AG04449 (cell line): ENCODE results near the gene PSAPL1.
"Not testable (repeated sequence)": the region's sequence is repeated elsewhere in the genome, so short reads cannot be mapped to it uniquely, and the experiment has no call there.

Source experiments
- CTCF ChIA-PET: fragments of 350-600 bp; formaldehyde crosslinking; extraction: SDS; loops from one replicate; lab custom pipeline; 2021; ENCODE audit warnings: antibody characterized with exemption; lab: Yijun Ruan, JAX
- POLR2A ChIA-PET: fragments of 400-600, 350-600 bp; formaldehyde crosslinking; extraction: SDS; loops from one replicate; lab custom pipeline; 2020; ENCODE audit warnings: antibody characterized with exemption, inconsistent platforms; lab: Yijun Ruan, JAX
- DNase-seq: peaks from one replicate; pipeline ENCODE4 v3.0.0-alpha.2; 2010; ENCODE audit warnings: low read depth, low spot score
- H3K4me3 ChIP-seq: 2 replicates; pipeline ENCODE4 v1.5.1; 2011; ENCODE audit warnings: low read depth, mild to moderate bottlenecking, control low read depth, low read length
- CTCF ChIP-seq: IDR thresholded peaks from one replicate; pipeline ENCODE4 v1.5.1; 2011; ENCODE audit warnings: mild to moderate bottlenecking, moderate library complexity, low read length, control low read depth, inconsistent platforms; ENCODE audit not compliant: insufficient read depth; ENCODE audit errors: missing control alignments

Gene PSAPL1

GRCh38 chr4:7458066-7458425 lies 23.3 kb upstream of the PSAPL1 start:
- no peak overlapping the region for H3K4me3 ChIP-seq
- ChIA-PET POLR2A (no interaction called here), CTCF (no interaction called here)
- no peak for TF ChIP-seq CTCF
- DNase-seq = no peak

GRCh38 chr4:7457201-7458065 lies 22.7 kb upstream of the PSAPL1 start:
- no peak for TF ChIP-seq CTCF
- POLR2A ChIA-PET = no interaction called here
- DNase-seq = no peak
- no peak overlapping the region for H3K4me3 ChIP-seq
- CTCF ChIA-PET = no interaction called here

GRCh38 chr4:7452802-7453201 lies 18.1 kb upstream of the PSAPL1 start:
- POLR2A ChIA-PET, CTCF ChIA-PET, H3K4me3 ChIP-seq, DNase-seq: not testable (repeated sequence)

DNA sequence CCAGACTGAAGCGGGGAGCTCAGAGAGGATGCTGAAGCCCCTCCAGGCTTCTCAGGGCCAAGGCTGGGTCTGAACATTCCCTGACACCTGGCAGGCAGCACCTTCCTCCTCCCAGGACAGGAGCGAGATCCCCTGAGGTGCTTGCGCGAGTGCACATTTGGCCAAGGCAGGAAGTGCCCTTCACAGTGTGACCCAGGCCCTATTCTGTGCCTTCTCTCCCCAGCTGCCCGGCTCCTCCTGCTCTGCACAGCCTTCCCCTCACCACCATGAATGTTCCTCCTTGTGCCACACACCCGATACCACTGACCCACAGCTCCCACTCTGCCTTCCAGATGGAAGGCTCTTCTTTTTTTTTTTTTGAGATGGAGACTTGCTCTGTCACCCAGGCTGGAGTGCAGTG lies 17.1 kb upstream of the PSAPL1 start:
- DNase-seq = no peak
- CTCF ChIA-PET = no interaction called here
- POLR2A ChIA-PET = no interaction called here
- TF ChIP-seq CTCF = no peak
- no peak overlapping the region for H3K4me3 ChIP-seq

DNA sequence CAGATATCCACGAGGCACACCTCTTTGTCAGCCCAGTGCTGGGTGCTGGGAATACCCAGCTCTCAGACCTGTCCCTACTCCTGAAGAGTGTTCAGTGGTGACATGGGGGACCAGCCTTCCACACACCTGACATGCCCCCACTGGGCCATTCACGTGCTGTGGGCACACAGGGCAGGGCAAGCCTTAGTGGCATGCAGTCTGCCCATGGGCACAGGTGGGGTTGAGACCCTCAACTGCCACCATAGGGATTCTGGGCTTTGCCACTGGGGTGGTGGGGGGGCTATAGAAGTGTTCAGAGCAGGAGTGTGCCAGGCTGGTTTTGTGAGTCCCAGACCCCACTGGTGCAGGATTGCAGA lies 16.7 kb upstream of the PSAPL1 start:
- no peak for TF ChIP-seq CTCF
- CTCF ChIA-PET = no interaction called here
- DNase-seq = no peak
- POLR2A ChIA-PET = no interaction called here
- H3K4me3 ChIP-seq = no peak overlapping the region

DNA sequence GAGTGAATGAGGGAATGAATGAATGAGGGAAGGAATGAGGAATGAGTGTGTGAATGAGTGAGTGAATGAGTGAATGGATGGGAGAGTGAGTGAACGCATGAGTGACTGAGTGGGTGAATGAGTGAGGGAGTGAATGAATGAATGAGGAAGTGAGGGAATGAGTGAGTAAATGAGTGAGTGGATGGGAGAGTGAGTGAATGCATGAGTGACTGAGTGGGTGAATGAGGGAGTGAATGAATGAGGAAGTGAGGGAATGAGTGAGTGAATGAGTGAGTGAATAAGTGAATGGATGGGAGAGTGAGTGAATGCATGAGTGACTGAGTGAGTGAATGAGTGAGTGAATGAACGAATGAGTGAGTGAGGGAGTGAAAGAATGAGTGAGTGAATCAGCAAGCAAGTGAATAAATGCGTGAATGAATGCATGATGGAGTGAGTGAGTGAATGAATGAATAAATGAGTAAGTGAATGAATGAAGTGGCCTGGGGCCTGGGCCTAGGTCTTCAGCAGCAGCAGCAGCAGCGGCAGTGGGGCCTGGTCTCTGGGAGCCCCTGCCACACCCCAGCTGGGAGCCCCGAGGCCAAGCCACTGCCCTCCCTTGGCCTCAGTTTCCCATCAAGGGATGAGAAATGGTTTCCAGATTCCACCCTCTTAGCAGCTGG lies 16.2 kb upstream of the PSAPL1 start:
- no peak for TF ChIP-seq CTCF

More for the DNA sequence above, 16.2 kb upstream of the PSAPL1 start:
- DNase-seq = no peak
- ChIA-PET CTCF (no interaction called here), POLR2A (no interaction called here)
- H3K4me3 ChIP-seq = no peak overlapping the region
